HG02943 (cell line): ENCODE data around the gene CHST5.
A peak's percentile ranks its signal among the peaks of the same experiment; 100 is the strongest.
"Not testable (repeated sequence)": the region's sequence is repeated elsewhere in the genome, so short reads cannot be mapped to it uniquely, and the experiment has no call there.

Experiments used
- ATAC-seq: cut with Tn5 transposase; IDR thresholded peaks from one replicate; pipeline ENCODE4 v1.9.1; 2021; ENCODE audit warnings: mild to moderate bottlenecking, low read depth, moderate library complexity; ENCODE audit not compliant: unreplicated experiment

Gene CHST5

GRCh38 chr16:75552951-75553350, 17.0 kb upstream of the CHST5 start:
- no peak for ATAC-seq

GRCh38 chr16:75550211-75550662, 14.3 kb upstream of the CHST5 start:
- peak; percentile 70 for ATAC-seq

- not testable (repeated sequence) for ATAC-seq
Observed at GRCh38 chr16:75548456-75548855, 12.5 kb upstream of the CHST5 start.

- no peak for ATAC-seq
Observed at GRCh38 chr16:75546293-75546692, 10.4 kb upstream of the CHST5 start.

GRCh38 chr16:75545879-75546278, 10.0 kb upstream of the CHST5 start:
- ATAC-seq = not testable (repeated sequence)

- ATAC-seq = not testable (repeated sequence)
Observed at GRCh38 chr16:75542462-75542861, 6.6 kb upstream of the CHST5 start.

- no peak for ATAC-seq
Observed at GRCh38 chr16:75541236-75541635, 5.3 kb upstream of the CHST5 start.

GRCh38 chr16:75538882-75539565, 3.1 kb upstream of the CHST5 start:
- not testable (repeated sequence) for ATAC-seq

- ATAC-seq = no peak
Observed at GRCh38 chr16:75537776-75538175, 1.9 kb upstream of the CHST5 start.

- ATAC-seq = no peak
Observed at GRCh38 chr16:75535211-75535843, 581 bp downstream of the CHST5 start.

- ATAC-seq = no peak
Observed at GRCh38 chr16:75534560-75535205, 1.2 kb downstream of the CHST5 start.

- no peak for ATAC-seq
Observed at GRCh38 chr16:75532791-75533190, 3.1 kb downstream of the CHST5 start.

GRCh38 chr16:75532142-75532765, 3.7 kb downstream of the CHST5 start:
- no peak for ATAC-seq

GRCh38 chr16:75529959-75530358, 5.9 kb downstream of the CHST5 start:
- no peak for ATAC-seq

GRCh38 chr16:75529056-75529905, 6.6 kb downstream of the CHST5 start:
- ATAC-seq = no peak

- ATAC-seq = no peak
Observed at GRCh38 chr16:75527825-75528299, 8.0 kb downstream of the CHST5 start.

- no peak for ATAC-seq
Observed at GRCh38 chr16:75526032-75526790, 9.7 kb downstream of the CHST5 start.

GRCh38 chr16:75519175-75519574, 16.7 kb downstream of the CHST5 start:
- no peak for ATAC-seq

- not testable (repeated sequence) for ATAC-seq
Observed at GRCh38 chr16:75516189-75516966, 19.5 kb downstream of the CHST5 start.
